NCI-H1105 treated with DMSO at 0.1 percent for 48 hours (cell line): Measurements from ENCODE around the gene ANKRD28.

Source experiments
- DNase-seq: peaks from one replicate; lab custom pipeline; 2025; lab: John Stamatoyannopoulos, UW

ANKRD28 gene

DNA sequence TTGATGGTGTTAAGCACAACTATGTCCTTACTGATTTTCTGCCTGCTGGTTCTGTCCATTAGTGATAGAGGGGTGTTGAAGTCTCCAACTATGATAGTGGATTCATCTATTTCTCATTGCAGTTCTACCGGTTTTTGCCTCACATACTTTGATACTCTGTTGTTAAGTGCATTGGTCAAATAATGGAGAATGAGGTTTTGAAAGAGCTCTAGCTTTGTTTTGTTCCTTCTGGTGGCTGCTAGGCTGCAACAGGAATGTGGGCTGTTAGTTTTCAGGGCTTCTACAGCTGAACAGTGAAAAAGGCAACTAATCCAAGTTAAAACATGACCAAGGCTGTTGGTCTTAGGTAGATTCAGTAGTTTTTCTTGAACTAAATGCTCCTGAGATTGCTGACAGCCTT lies 133.6 kb downstream of the ANKRD28 start:
- DNase-seq: no peak

DNA sequence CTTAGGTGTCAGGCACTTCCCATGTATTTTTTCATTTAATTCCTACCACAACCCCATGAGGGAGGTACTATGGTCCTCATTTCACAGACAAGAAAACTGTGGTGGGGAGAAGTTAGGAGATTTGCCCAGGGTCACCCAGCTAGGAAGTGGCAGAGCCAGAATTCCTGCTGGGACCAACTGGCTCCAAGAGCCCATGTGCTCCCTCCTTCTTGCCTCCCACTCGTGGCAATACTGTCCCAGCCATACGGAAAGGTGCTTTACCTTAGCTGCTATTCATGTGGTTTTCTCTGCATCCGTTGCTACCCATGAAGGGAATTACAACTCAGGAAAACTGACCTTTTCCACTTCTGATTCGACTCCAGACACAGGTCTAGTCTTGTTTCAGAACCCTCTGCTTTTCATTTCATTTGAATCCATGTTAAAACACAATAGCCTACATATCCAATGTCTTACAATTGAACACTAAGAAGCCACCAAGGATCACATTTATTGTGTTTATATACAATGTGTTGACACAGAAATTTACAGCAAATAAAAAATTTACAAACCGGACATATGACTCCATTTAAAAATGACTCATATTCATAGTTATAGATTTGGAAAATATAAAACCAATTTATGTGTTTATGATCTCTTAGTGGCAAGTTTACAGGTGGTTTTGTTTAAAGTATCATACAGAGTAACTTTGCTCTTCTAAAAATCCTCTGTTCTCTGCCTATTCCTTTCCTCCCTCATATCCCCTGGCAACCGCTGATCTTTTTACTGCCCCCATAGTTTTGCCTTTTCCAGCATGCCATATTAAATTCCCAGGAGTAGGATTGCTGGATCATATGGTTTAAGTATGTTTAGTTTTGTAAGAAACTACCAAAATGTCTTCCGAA lies 137.5 kb downstream of the ANKRD28 start:
- no peak for DNase-seq

DNA sequence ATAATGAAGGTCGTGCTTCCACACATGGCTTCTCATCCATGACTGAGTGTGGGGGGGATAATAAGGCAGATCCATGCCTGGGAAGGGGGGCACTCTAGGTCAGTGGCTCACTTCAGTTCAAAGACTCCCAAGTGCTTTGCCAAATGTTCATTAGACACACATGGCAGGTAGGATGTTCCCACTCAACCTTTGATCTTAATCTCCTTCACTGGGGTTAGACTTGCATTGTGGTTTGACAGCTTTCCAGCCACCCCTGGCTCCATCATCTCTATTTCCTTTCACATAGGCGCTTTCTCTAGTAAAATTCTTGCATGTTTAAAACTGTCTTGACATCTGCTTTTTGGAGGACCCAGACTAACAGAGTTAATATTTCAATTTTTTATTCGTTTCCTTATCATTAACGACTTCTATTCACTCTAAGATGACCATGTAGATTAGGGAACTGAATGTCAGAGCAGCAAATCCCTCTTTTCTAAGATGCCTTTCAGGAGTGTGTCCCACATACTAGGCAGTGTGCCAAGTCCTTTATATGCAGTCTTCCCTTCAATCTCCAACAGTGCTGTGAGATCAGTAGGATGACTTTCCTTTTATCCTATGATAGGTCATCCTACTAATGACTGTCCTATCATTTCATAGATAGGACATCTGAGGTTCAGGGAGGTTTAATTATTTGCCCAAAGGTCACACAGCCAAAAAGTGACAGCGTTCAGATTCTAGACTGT lies 138.4 kb downstream of the ANKRD28 start:
- DNase-seq: peak; percentile 8

DNA sequence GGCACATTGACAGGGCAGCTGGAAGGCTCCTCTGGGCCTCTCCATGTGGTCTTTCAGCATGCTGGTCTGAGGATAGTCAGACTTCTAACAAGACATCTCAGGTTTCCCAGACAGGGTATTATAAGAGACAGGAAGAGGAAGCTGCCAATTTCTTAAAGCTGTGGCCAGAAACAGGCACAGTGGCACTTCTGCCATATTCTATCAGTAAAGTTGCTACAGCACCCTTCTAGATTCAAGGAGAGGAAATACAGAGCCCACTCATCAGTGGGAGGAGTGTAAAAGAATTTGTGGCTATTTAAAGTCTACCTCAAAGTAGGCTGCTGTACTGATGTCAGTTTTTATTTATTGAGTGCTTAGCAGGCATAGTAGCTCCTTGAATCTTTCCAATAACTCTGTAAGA lies 140.8 kb downstream of the ANKRD28 start:
- DNase-seq: no peak

DNA sequence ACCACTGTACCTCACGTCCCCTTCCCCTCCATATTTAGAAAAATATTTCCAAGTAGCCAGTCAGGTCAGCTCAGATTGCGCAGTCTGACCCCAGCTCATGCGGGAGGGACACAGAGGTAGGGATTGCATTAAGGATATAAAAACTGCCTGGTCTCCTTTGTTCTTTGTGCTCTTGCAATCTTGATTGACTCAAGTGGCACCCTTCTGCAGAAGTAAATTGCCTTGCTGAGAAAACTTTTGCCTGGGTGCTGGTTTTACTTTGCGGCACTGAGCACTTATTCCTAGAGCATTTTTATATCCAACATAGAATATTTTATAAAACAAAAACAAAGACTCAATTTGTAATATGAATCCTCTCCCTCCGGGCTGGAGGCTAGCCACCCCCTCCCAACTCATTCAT lies 141.4 kb downstream of the ANKRD28 start:
- no peak for DNase-seq

DNA sequence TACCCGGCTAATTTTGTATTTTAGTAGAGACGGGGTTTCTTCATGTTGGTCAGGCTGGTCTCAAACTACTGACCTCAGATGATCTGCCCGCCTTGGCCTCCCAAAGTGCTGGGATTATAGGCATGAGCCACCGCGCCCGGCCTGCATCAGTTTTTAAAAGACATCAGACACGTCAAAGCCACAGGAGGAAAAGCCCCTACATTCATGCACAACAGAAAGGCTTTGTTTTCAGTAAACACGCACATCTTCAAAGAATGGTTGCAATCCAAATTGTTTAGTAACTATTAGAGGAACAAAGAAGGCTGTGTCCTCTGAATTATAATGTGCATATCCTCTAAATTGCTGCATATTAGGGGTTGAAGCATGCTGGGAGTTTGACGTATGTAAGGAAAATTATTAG lies 142.9 kb downstream of the ANKRD28 start:
- no peak for DNase-seq

DNA sequence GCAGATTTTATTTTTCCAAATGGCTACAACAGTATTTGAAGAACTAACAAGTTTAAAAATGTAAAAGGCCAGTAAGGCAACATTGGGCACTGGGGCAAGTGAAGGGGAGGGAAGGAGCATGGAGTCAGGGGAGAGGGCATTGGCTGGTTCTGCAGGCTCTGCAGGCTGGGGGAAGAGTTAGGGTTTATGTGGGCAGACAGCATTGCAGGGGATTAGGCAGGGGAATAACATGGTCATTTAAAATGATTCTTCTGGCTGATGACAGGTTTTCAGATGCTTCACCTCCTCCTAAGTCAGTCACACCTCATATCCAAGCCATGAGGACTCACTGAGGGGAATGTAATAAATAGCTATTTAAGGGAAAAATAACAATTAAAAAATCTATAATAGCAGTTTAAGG lies 143.7 kb downstream of the ANKRD28 start:
- DNase-seq: no peak

DNA sequence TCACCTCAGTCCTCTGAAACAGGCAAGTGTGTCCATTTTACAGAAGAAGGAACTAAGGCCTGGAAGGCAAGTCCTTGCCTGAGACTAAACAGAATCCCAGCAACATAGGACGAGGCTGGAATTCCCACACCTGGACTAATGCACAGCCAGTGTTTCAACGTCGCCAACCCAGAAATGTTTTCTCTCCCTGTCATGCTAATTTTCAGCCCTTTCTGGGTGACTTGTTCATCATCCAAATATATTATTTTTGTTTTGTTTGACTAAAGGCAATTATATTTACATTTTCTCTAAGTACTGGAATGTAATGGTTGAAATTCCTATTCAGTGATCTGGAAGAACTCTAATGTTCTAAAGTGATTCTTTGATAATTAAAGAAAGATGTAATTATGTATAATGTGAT lies 144.5 kb downstream of the ANKRD28 start:
- no peak for DNase-seq

DNA sequence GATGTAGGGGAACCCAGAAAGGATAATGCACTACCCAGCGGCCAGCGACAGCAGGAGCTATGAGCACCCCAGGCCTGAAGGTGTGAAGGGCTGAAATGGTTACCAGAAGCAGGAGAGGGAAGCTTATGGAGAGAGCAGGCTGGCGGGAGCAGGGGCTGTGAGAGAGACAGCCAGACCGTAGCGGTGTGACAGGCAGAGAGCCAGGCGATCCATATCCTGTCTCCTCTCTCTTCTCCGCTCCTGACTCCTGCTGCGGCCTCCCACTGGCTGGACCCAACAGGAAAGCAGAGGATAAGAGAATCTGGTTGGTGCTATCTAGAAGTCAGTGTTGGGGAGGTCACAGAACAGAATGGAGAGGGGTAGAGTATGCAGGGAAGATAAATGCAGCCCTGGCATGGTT lies 146.4 kb downstream of the ANKRD28 start:
- no peak for DNase-seq

DNA sequence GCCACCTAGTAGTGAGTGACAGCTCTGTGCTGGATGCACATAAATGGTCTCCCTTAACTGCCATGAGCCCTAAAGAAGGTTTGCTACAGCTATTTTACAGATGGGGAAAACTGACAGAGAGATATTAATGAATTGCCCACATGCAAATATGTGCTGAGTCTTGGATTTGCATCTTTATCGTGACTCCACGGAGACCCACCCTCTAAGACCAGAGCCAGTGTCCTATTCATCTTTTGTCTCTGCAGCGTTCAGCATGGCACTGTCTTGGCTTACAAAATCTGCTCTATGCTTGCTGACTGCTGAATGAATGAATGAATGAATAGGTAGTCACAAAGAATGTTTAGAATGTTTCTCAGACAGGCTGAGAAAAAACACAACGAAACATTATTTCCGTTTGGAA lies 147.9 kb downstream of the ANKRD28 start:
- no peak for DNase-seq

DNA sequence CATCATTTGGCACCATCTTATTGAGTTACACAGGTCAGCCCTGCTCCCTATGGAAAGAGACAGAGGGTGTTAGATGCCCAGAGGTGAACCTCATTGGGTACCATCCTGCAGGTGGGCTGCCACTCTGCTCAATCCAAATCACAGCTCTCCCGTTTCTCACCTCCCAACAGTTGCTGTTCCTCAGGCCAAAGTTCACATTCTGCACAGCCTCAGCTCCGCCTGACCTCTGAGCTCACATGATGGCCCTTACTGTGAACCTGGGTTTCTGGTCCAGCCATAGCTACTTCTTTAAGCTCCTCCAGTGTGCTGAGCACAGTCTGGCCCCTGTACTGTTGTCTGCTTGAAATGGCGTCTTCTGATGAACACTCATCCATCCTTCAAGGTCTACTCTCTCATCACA lies 148.4 kb downstream of the ANKRD28 start:
- no peak for DNase-seq

DNA sequence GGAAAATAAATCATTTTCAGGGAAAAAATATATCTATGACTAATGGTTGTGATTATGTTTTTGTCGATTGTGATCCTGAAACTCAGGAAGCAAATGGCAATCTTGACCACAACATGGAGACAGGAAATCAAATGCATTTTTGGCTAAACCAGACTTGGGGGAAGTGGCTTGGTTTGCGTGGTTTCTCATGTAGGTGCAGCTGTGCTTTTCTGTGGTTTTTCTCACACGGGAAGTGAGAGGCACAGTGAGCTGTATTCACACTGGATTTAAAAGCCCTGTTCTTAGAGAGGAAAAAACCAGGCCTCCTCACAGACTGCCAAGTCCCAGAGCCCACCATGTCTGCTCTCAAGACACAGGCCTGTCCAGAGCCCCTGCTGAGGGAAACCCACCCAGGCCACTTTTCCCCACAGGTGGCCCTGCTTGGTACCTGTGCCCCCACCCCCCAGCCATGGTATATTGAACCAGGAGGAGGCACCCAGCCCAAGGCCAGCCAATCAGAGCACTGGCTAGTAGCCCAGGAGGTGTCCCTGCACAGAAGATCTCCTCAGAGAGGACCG lies 150.1 kb downstream of the ANKRD28 start:
- no peak for DNase-seq

DNA sequence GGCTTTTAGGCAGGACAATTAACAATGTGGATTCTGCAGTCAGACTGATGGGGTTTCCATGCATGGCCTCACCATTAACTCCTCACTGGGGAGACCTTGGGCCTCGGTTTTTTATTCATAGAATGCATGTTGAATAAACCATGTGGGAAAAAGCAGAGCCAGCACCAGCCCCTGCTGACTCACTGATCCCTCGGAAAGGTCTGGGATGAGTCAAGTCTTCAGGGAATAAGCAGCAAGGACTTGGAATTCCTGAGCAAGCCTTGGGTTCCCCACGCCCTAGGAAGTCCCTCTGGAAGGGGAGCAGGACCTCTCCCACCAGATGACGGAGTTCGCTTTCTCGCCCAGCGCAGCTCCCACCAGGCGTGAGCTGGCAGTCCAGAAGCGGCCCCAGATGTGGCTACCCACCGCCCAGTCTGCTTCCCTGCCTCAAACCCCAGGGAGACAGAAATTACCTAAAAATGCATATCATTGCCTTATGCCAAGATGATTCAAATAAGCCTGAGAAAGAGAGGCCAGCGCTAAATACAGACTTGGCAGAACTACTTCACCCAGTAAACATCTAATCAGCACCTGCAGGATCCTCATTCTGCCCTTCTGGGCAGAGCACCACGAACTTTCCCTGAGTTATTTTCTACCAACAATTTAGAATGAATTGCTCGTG lies 150.8 kb downstream of the ANKRD28 start:
- DNase-seq: no peak

DNA sequence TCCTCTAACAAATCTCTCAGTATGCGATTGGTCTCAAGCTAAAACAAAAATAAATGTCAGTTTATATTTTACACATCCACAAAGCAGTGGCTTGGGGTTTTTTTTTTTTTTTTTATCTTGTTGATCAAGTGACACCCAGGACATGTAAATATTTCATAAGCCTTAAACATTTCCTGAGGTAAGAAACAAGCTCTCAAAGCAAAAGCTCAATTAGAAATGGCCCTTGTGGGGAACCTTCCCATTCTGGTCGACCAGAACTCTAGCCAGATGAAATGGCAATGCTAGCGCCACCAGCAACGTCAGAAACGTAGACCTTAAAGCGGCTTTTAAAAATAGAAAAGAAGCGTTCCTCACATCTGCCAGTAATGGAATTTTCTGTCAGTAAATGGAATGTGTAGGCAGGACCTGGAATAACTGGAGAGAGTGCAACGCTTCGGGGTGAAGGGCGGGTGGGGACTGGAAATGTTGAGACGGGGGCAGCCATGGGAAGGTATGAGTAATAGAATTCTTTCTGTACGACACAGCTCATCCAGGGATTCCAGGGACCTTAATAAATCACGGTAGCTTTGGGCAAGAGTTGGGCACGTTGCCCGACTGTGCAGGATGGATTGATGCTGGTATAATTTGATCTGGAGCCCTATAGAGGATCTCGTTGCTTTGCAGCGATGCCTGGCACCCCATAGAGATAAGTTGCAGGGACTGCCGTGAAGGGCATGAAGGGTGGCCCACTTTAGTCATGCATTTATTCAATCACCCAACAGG lies 151.9 kb downstream of the ANKRD28 start:
- no peak for DNase-seq

DNA sequence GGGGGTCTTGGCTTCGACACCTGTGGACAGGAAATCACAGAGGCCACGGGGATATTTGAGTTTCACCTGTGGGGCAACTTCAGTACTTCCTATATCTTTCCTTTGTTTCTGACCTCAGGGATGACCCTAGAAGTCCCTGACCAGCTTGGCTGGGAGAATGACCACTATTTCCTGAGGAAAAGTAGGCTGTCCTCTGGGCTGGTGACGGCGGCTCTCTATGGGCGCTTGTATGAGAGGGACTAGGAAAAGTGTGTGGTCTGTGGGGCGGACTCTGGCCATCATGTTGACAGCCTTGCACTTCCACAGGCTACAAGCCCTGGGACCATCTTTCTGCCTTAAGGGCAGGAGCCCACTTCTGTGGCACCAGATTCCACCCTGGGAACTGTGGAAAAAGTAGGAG lies 152.5 kb downstream of the ANKRD28 start:
- DNase-seq: no peak

DNA sequence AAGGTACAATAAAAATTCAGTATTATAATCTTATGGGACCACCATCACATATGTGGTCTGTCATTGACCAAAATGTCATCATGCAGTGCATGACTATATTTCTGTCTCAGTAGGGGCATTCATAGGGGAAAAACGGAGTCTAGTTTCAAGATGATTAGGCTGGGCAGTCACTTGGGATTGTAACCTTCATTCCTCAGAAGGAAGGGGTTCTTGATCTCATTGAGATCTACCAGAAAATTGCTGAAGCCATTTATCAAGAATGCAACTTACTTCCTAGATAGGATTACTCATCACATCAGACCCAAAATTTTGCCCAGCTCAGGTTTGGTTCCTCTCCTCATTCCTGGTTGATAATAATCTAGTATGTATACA lies 158.9 kb downstream of the ANKRD28 start:
- DNase-seq: no peak

DNA sequence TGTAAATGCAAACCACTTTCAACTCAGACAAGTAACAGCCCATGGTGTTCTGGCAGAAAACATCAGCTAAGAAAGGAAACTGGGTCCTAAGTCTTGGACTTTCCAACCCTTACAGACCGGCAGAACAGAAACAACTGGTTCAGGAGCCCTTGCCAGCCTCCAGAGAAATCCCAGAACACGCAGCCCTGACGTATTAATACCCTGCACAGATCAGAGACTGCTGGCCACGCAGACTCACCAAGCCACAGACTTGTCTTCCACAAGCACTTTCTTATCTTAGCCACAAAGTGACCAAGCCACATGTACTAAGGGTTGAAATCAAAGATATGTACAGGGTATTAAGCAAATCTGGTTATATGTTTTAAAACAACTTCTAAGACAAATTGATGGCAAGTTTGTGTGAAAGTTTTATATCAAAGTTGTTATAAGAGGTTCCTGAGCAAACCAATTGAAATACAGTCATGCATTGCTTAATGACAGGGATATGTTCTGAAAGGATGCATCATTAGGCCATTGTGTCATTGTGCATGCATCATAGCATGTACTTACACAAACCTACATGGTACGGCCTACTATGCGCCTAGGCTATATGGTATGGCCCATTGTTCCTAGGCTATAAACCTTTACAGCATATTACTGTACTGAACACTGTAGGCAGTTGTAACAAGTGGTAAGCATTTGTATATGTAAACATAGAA lies 159.4 kb downstream of the ANKRD28 start:
- no peak for DNase-seq

DNA sequence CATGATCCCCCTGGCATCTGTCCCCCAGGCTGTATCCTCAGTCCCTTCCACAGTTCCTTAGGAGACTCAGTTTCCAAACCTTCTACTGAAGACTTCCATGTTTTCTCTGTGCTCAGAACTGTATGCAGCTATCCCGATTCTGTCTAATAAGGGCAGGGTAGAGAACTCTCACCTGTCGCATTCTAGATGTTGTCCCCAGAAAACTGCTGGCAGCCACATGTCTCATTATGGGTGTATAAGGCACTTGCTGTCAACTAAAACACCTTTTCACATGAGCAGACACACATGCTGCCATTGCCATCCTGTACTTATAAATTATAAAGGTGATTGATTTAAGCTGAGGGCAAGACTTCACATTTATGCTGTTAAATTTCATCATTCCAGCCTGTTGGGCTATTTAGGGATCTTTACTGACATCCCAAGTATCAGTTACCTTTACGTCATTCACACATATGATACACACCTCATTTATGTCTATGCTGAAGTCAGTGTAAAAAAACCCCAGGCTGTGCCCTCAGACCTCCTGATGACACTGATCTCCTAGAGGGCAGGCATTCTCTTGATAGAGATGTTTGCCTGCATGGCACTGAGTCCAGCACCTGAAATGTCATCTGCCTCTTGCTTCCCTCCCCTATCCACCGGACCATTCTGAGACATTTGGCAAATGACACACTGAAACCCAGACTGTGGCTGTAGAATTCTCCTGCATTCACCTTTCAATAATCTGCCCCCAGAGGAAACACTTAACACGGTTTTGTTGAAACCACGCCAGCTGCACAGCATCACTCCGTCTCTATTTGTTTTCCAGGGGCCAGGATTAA lies 160.4 kb downstream of the ANKRD28 start:
- DNase-seq: peak; percentile 29

DNA sequence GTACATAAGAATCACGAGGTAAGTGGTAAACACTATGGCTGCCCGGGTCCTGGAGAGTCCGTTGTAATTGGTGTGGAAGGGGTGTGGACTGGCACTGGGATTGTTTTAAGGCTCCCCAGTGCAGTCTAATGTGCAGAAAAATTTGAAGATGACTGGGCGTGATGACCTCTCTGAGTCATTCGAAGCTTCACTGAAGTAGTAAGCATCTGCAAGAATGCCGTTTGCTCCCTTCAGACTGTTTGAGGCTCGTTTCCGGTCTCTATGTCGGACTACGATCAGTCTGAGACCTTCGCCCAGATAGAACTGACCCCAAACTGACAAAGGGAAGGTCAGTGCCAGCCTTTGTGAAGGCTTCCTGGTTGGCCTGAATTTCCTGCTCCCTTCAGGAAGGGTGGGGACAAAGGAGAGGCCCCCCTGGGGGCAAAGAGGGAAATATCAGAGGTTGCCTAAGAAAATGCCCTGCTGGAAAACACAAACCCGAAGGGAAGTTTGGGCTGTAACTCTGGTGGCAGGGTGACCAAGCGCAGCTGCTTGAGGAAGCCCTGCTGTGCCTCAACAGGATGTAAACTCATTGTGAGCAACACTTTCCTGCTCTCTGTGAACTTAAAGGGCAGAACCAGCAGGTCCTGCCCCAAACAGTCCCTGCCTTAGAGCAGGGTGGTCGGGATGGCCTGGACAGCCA lies 161.6 kb downstream of the ANKRD28 start:
- DNase-seq: no peak

DNA sequence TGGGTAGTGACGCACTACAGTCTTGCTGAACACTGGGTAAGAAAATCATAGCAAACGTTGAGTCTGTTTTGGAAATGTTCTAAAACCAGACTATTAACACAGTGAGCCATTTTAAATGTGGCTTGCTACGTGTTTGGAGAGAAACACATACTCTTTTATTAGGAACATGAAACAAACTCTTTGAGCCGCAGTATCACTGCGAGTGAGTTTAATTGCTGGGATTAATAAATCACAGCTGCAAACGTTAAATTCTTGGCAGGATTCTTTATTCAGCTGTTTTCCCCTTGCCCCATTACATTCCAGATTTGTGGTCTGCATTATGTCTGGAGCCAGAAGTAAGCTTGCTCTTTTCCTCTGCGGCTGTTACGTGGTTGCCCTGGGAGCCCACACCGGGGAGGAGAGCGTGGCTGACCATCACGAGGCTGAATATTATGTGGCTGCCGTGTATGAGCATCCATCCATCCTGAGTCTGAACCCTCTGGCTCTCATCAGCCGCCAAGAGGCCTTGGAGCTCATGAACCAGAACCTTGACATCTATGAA lies 162.6 kb downstream of the ANKRD28 start:
- DNase-seq: no peak
